WTC11 (cell line): ENCODE results near the gene CSPG5. TPM values are rescaled to one million over a fixed set of nuclear protein-coding genes. Genes with fewer than 3 reads are reported as not detected.
A peak's percentile ranks its signal among the peaks of the same experiment; 100 is the strongest.

Source experiments
- ATAC-seq: fragments of 200-7000 bp; cut with Tn5 transposase; 2 replicates; pipeline ENCODE4 v1.10.0; 2021; ENCODE audit warnings: mild to moderate bottlenecking, moderate library complexity
- CTCF ChIA-PET: fragments of 300-600 bp; sonication (Branson Sonifier 250); formaldehyde crosslinking; loops from one replicate; lab custom pipeline; 2021; ENCODE audit warnings: antibody characterized with exemption; lab: Charles Lee
- POLR2A ChIA-PET: fragments of 350-600 bp; sonication (Branson Sonifier 250); formaldehyde crosslinking; loops from one replicate; lab custom pipeline; 2021; ENCODE audit warnings: antibody characterized with exemption; lab: Charles Lee
- DNase-seq: peaks from one replicate; pipeline ENCODE4 v3.0.0; 2021; ENCODE audit warnings: low spot score
- H3K27ac Mint-ChIP-seq: 2 replicates; pipeline ENCODE4 v1.8.0; 2021; ENCODE audit warnings: mixed read lengths
- H3K27me3 Mint-ChIP-seq: 2 replicates; pipeline ENCODE4 v1.8.0; 2021; ENCODE audit warnings: low read depth, mild to moderate bottlenecking, moderate library complexity, mixed read lengths
- H3K36me3 Mint-ChIP-seq: 2 replicates; pipeline ENCODE4 v1.8.0; 2021; ENCODE audit warnings: mixed read lengths
- H3K4me1 Mint-ChIP-seq: 2 replicates; pipeline ENCODE4 v1.8.0; 2022; ENCODE audit warnings: mixed read lengths
- H3K4me3 Mint-ChIP-seq: 2 replicates; pipeline ENCODE4 v1.8.0; 2021; ENCODE audit warnings: mild to moderate bottlenecking, moderate library complexity, mixed read lengths
- H3K9me3 Mint-ChIP-seq: 2 replicates; pipeline ENCODE4 v1.8.0; 2021; ENCODE audit warnings: mixed read lengths
- AFF4 ChIP-seq: sonication (generic); formaldehyde crosslinking; IDR thresholded peaks from 2 replicates; pipeline ENCODE4 v1.8.1; 2023; ENCODE audit warnings: mild to moderate bottlenecking, missing genetic modification reagents, borderline replicate concordance
- AR ChIP-seq: fragments of 250-450 bp; sonication (Bioruptor Pico); IDR thresholded peaks from 2 replicates; pipeline ENCODE4 v1.9.0; 2021; ENCODE audit warnings: mild to moderate bottlenecking
- CDX4 ChIP-seq: fragments of 250-450 bp; sonication (Bioruptor Pico); IDR thresholded peaks from 2 replicates; pipeline ENCODE4 v1.9.0; 2021; ENCODE audit warnings: moderate library complexity, mild to moderate bottlenecking, inconsistent platforms, borderline replicate concordance
- CREM ChIP-seq: sonication (generic); formaldehyde crosslinking; IDR thresholded peaks from 2 replicates; pipeline ENCODE4 v1.8.1; 2022; ENCODE audit warnings: mild to moderate bottlenecking, missing genetic modification reagents, moderate library complexity
- E2F1 ChIP-seq: sonication (generic); formaldehyde crosslinking; IDR thresholded peaks from 2 replicates; pipeline ENCODE4 v1.8.0; 2022; ENCODE audit warnings: mild to moderate bottlenecking, missing genetic modification reagents
- FOXJ3 ChIP-seq: sonication (generic); formaldehyde crosslinking; IDR thresholded peaks from 2 replicates; pipeline ENCODE4 v1.9.0; 2021; ENCODE audit warnings: missing genetic modification reagents, mild to moderate bottlenecking, borderline replicate concordance
- FOXP4 ChIP-seq: sonication (generic); formaldehyde crosslinking; IDR thresholded peaks from 2 replicates; pipeline ENCODE4 v1.8.0; 2022; ENCODE audit warnings: mild to moderate bottlenecking, missing genetic modification reagents
- HMGXB4 ChIP-seq: sonication (generic); formaldehyde crosslinking; IDR thresholded peaks from 2 replicates; pipeline ENCODE4 v1.8.1; 2023; ENCODE audit warnings: mild to moderate bottlenecking, moderate library complexity, missing genetic modification reagents
- MXD4 ChIP-seq: fragments of 250-450 bp; sonication (Bioruptor Pico); IDR thresholded peaks from 2 replicates; pipeline ENCODE4 v1.8.0; 2021; ENCODE audit warnings: mild to moderate bottlenecking, moderate library complexity, borderline replicate concordance
- PREB ChIP-seq: sonication (generic); formaldehyde crosslinking; IDR thresholded peaks from 2 replicates; pipeline ENCODE4 v1.8.1; 2022; ENCODE audit warnings: mild to moderate bottlenecking, missing genetic modification reagents, moderate library complexity, borderline replicate concordance
- PRRX2 ChIP-seq: fragments of 250-450 bp; sonication (Bioruptor Pico); IDR thresholded peaks from 2 replicates; pipeline ENCODE4 v1.8.0; 2021; ENCODE audit warnings: mild to moderate bottlenecking
- RORB ChIP-seq: fragments of 250-450 bp; sonication (Bioruptor Pico); IDR thresholded peaks from 2 replicates; pipeline ENCODE4 v1.9.0; 2021; ENCODE audit warnings: mild to moderate bottlenecking
- ZBTB21 ChIP-seq: sonication (generic); formaldehyde crosslinking; IDR thresholded peaks from 2 replicates; pipeline ENCODE4 v1.8.1; 2023; ENCODE audit warnings: mild to moderate bottlenecking, missing genetic modification reagents, borderline replicate concordance
- ZNF232 ChIP-seq: sonication (generic); formaldehyde crosslinking; IDR thresholded peaks from 2 replicates; pipeline ENCODE4 v1.8.0; 2022; ENCODE audit warnings: mild to moderate bottlenecking, missing genetic modification reagents
- ZNF263 ChIP-seq: sonication (generic); formaldehyde crosslinking; IDR thresholded peaks from 2 replicates; pipeline ENCODE4 v1.8.1; 2022; ENCODE audit warnings: low read depth, mild to moderate bottlenecking, moderate library complexity, missing genetic modification reagents
- ZNF396 ChIP-seq: fragments of 250-450 bp; sonication (Bioruptor Pico); IDR thresholded peaks from 2 replicates; pipeline ENCODE4 v1.8.0; 2021; ENCODE audit warnings: mild to moderate bottlenecking, moderate library complexity, borderline replicate concordance
- ZNF423 ChIP-seq: fragments of 250-450 bp; sonication (Bioruptor Pico); IDR thresholded peaks from 2 replicates; pipeline ENCODE4 v2.1.2; 2022; ENCODE audit warnings: mild to moderate bottlenecking, moderate library complexity
- ZSCAN18 ChIP-seq: fragments of 250-450 bp; sonication (Bioruptor Pico); IDR thresholded peaks from 2 replicates; pipeline ENCODE4 v2.1.2; 2022; ENCODE audit warnings: mild to moderate bottlenecking, moderate library complexity
- total RNA-seq: library from RNA; stranded (reverse); gene quantifications from 3 replicates; pipeline ENCODE4 v1.2.3, GENCODE V29; 2021

CSPG5 gene
- total RNA-seq, 1 experiment from 2014 or later, result 3.3 TPM

- H3K27ac Mint-ChIP-seq, result peak overlapping the region; percentile 73
- ChIA-PET POLR2A (no interaction called here), CTCF (interaction anchor here (0.7 to 3.0 kb wide), 15 partner anchors 21 to 637 kb away, joined by 3 to 21 read pairs (median 4); no protein-coding TSS in a partner anchor)
- no peaks in the 10 kb centered on the region for H3K36me3 Mint-ChIP-seq
- ATAC-seq, result peak; percentile 33
- H3K27me3 Mint-ChIP-seq, result peaks cover 19% of the 10 kb centered on the region
- no peaks in the 10 kb centered on the region for H3K9me3 Mint-ChIP-seq
- no peak overlapping the region for H3K4me3 Mint-ChIP-seq
- peaks cover 22% of the 10 kb centered on the region for H3K4me1 Mint-ChIP-seq
- DNase-seq, result no peak
- TF ChIP-seq E2F1 (CRISPR knock-in tag), result no peak
- no peak for TF ChIP-seq ZBTB21 (CRISPR knock-in tag)
- TF ChIP-seq PRRX2 (CRISPR knock-in tag), result no peak
- TF ChIP-seq ZNF263 (CRISPR knock-in tag), result no peak
- no peak for TF ChIP-seq ZNF423 (CRISPR knock-in tag)
- no peak for TF ChIP-seq CDX4
- TF ChIP-seq AFF4 (CRISPR knock-in tag), result no peak
- no peak for TF ChIP-seq AR (CRISPR knock-in tag)
- TF ChIP-seq ZSCAN18, result no peak
- no peak for TF ChIP-seq MXD4 (CRISPR knock-in tag)
- no peak for TF ChIP-seq ZNF232 (CRISPR knock-in tag)
- no peak for TF ChIP-seq RORB (CRISPR knock-in tag)
- TF ChIP-seq, all 79 proteins: peak for 0
Measured at GRCh38 chr3:47520756-47521155, 57.9 kb downstream of the CSPG5 start.

- DNase-seq (no peak), ATAC-seq (no peak)
- H3K36me3 Mint-ChIP-seq, result no peaks in the 10 kb centered on the region
- H3K9me3 Mint-ChIP-seq, result no peaks in the 10 kb centered on the region
- POLR2A ChIA-PET, result no interaction called here
- H3K4me1 Mint-ChIP-seq, result peaks cover 24% of the 10 kb centered on the region
- peaks cover 11% of the 10 kb centered on the region for H3K27me3 Mint-ChIP-seq
- H3K27ac Mint-ChIP-seq, result no peak overlapping the region
- CTCF ChIA-PET, result interaction anchor here (1.7 kb wide), 1 partner anchor 97 kb away, joined by 5 read pairs; no protein-coding TSS in a partner anchor
- no peak overlapping the region for H3K4me3 Mint-ChIP-seq
- TF ChIP-seq FOXJ3 (CRISPR knock-in tag), result no peak
- no peak for TF ChIP-seq PREB (CRISPR knock-in tag)
- TF ChIP-seq ZNF396 (CRISPR knock-in tag), result no peak
- TF ChIP-seq FOXP4 (CRISPR knock-in tag), result no peak
- TF ChIP-seq CREM (CRISPR knock-in tag), result no peak
- TF ChIP-seq HMGXB4 (CRISPR knock-in tag), result no peak
Measured at GRCh38 chr3:47517937-47518336, 60.7 kb downstream of the CSPG5 start.
